ENCODE results near the gene PDE9A.

GRCh38 chr21:42790520-42791065 lies 137.2 kb downstream of the PDE9A start:
- TF ChIP-seq EP300 (IDR thresholded peaks at IDR 0.05) (no peak), POLR2A (IDR thresholded peaks at IDR 0.05) (no peak), CTCF (IDR thresholded peaks at IDR 0.05) (no peak)
